ENCODE measurements around the gene SMPDL3B. TPM values are rescaled to one million over a fixed set of nuclear protein-coding genes. Genes with fewer than 3 reads are reported as not detected.

SMPDL3B gene
- total RNA-seq: 1 to 10 TPM in 1 of 4 donors, not detected in 3; 6.6 TPM

GRCh38 chr1:27934818-27935549 lies at the start of gene SMPDL3B:
TSS of gene SMPDL3B (plus strand) at chr1:27935000. CDS start at chr1:27935184, 184 bp downstream.
- Histone ChIP-seq H3K27me3 (no peaks in the 10 kb centered on the region), H3K27ac (no peak within 1 kb of the TSS), H3K4me3 (no peak within 1 kb of the TSS), H3K4me1 (no peaks in the 10 kb centered on the region), H3K9me3 (no peaks in the 10 kb centered on the region), H3K36me3 (no peaks in the 10 kb centered on the region)
- intact Hi-C loops (cut with DNase I; ENCODE audit: low total_unique reads): no loop called here
- DNase-seq: no peak
- TF ChIP-seq CTCF (IDR thresholded peaks at IDR 0.05) (no peak), POLR2A (IDR thresholded peaks at IDR 0.05) (no peak)

- H3K9me3 ChIP-seq: no peaks in the 10 kb centered on the region
- intact Hi-C loops (cut with DNase I; ENCODE audit: low total_unique reads): no loop called here
- H3K27me3 ChIP-seq: no peaks in the 10 kb centered on the region
- H3K4me1 ChIP-seq: no peaks in the 10 kb centered on the region
- TF ChIP-seq POLR2A (IDR thresholded peaks at IDR 0.05): no peak
- no peak for TF ChIP-seq CTCF (IDR thresholded peaks at IDR 0.05)
- H3K27ac ChIP-seq: peak overlapping the region in 1 of 2 donors; percentile 20
- H3K4me3 ChIP-seq: no peak overlapping the region
- no peak for DNase-seq
- H3K36me3 ChIP-seq: no peaks in the 10 kb centered on the region
Measured at GRCh38 chr1:27885114-27885528, 49.7 kb upstream of the SMPDL3B start.

GRCh38 chr1:27885621-27886352 lies 49.0 kb upstream of the SMPDL3B start:
- Histone ChIP-seq H3K4me3 (no peak overlapping the region), H3K27me3 (no peaks in the 10 kb centered on the region), H3K36me3 (no peaks in the 10 kb centered on the region), H3K9me3 (no peaks in the 10 kb centered on the region), H3K27ac (no peak overlapping the region), H3K4me1 (no peaks in the 10 kb centered on the region)
- intact Hi-C loops (cut with DNase I; ENCODE audit: low total_unique reads): no loop called here
- TF ChIP-seq CTCF (IDR thresholded peaks at IDR 0.05): no peak
- no peak for TF ChIP-seq POLR2A (IDR thresholded peaks at IDR 0.05)
- DNase-seq: no peak

GRCh38 chr1:27886353-27886679 lies 48.5 kb upstream of the SMPDL3B start:
- H3K36me3 ChIP-seq: no peaks in the 10 kb centered on the region
- no peaks in the 10 kb centered on the region for H3K27me3 ChIP-seq
- no peak for DNase-seq
- no peaks in the 10 kb centered on the region for H3K4me1 ChIP-seq
- intact Hi-C loops (cut with DNase I; ENCODE audit: low total_unique reads): no loop called here
- H3K9me3 ChIP-seq: no peaks in the 10 kb centered on the region
- no peak overlapping the region for H3K4me3 ChIP-seq
- H3K27ac ChIP-seq: no peak overlapping the region
- TF ChIP-seq CTCF (IDR thresholded peaks at IDR 0.05) (no peak), POLR2A (IDR thresholded peaks at IDR 0.05) (no peak)

- H3K4me3 ChIP-seq: no peak overlapping the region
- DNase-seq: no peak
- H3K27ac ChIP-seq: no peak overlapping the region
- H3K9me3 ChIP-seq: no peaks in the 10 kb centered on the region
- TF ChIP-seq POLR2A (IDR thresholded peaks at IDR 0.05) (no peak), CTCF (IDR thresholded peaks at IDR 0.05) (no peak)
- intact Hi-C loops (cut with DNase I; ENCODE audit: low total_unique reads): no loop called here
- H3K4me1 ChIP-seq: no peaks in the 10 kb centered on the region
- no peaks in the 10 kb centered on the region for H3K36me3 ChIP-seq
- no peaks in the 10 kb centered on the region for H3K27me3 ChIP-seq
Measured at GRCh38 chr1:27886744-27887143, 48.1 kb upstream of the SMPDL3B start.
